ENCODE measurements around the gene MSMO1.

GRCh38 chr4:165288226-165288625 lies 39.2 kb upstream of the MSMO1 start:
- TF ChIP-seq CTCF (IDR thresholded peaks at IDR 0.05) (no peak), REST (IDR thresholded peaks at IDR 0.05; ENCODE audit: insufficient read depth in 1 of 2, low read depth in 2 of 2, low read length in 1 of 2) (no peak), SIN3A (IDR thresholded peaks at IDR 0.05; ENCODE audit: borderline replicate concordance, insufficient read depth, low read depth, low read length) (no peak), POLR2AphosphoS5 (IDR thresholded peaks at IDR 0.05; ENCODE audit: low read depth, low read length) (no peak), TCF7L2 (IDR thresholded peaks at IDR 0.05; ENCODE audit: low read depth, low read length) (no peak)
